HG02981 (cell line): ENCODE data around the gene CCDC3.

Experiments used
- ATAC-seq: cut with Tn5 transposase; IDR thresholded peaks from one replicate; pipeline ENCODE4 v1.9.1; 2021; ENCODE audit warnings: mild to moderate bottlenecking, moderate library complexity; ENCODE audit not compliant: unreplicated experiment

Gene CCDC3

DNA sequence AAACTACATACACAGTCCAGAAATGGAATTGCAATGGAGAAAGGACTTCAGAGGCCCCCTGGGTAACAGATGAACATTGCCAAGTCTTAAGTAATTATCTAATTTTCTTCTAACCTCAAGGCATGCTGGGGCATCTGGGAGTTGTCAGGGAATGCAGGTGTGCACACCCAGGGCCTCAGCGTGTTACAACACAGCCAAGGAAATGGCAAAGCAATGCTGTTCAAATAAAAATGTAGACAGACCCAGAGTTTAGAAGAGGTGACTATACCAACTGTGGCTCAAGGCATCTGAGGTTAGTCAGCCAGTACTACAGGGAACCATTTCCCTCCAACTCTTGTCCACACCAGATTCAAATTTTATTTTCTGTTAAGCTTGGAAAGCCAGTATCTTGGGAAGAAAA lies 73.6 kb downstream of the CCDC3 start:
- ATAC-seq: no peak

DNA sequence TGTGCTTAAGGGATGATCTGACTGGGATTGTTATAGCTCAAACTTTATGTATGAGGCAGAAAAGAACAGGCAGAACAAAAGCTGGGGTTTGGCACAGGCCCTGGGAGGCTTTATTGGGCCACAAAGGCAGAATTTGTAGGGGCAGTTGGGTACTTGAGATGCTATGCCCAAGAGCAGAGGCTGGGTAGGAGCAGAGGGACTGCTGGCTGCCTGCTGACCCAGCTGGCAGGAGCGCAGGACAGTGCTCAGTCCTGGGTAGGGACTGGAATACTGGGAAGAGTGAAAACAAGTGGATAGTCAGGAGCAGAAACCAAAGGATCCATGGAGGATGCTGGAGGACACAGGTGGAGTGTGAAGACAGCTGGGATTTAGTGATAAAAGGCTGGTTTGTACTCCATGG lies 75.7 kb downstream of the CCDC3 start:
- no peak for ATAC-seq

DNA sequence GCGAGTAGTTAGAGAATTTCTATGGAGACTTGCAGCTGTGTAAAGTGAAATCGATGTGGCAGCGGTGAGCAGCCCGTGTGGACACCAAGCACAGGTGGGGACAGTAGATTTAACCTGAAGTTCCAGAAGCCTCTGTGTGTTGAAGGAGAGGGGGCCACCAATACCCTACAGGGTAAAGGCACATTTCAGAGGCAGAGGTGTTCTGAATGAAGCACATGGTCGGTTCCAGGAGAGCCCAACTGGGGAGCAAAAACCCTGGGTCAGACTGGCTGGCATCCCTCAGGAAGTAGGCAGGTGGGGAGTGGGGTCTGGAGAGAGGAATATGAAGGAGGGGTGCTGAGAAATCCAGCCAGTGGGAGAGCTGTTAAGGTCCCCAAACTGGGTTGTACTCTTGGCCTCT lies 76.6 kb downstream of the CCDC3 start:
- no peak for ATAC-seq

DNA sequence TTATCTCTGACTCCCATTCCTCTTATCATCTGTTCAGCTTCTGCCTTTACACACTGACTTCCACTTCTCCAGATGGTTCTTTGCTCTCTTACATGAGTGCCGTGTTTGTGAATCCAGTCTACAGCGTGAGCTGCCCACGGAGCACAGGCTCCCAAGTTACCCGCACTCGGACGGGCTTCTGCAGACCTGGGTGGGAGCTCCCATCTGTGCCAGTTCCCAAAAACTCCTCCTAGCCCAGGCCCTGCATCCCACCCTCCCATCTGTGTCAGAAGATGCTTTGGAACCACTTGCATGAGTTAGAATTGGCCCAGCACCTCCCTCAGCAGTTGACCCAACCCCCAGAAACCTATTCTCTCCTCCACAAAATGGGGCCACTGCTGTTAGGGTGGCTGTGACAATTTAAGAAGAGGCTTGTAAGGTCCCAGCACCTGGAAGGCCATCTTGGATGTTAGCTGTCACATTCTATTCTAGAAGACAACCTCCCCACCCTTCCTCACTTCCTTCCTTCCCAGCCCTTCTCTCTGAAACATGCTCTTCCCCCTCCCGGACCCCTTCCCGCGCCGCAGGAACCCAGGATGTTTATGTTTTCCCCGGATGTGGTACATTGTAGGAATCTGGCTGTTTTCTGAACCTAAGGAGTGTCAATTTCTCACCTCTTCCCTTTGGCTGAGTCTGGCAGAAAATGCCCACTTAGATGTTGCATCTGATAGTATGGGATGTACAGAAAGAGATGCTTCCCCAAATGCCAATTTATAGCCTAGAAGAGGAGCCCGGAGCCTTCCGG lies 79.2 kb downstream of the CCDC3 start:
- no peak for ATAC-seq

DNA sequence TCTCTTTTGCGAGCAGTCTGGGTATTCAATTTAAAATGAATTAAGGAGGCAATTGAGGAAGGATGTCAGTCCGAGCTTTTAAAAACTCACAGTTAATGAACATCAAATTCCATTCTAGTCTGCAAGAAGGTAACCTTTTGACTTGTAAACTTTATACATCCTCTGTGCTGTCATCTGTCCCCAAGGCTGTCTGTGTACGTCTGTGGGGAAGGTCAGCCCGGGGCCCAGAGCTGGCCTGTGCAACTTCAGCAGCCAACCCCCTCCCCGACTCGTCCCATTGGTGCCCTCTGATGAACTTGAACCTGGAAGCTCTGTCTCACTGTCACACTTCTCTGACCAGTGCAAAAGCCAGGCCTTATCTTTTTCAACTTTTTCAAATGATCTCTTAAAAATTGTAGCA lies 80.3 kb downstream of the CCDC3 start:
- ATAC-seq: no peak

DNA sequence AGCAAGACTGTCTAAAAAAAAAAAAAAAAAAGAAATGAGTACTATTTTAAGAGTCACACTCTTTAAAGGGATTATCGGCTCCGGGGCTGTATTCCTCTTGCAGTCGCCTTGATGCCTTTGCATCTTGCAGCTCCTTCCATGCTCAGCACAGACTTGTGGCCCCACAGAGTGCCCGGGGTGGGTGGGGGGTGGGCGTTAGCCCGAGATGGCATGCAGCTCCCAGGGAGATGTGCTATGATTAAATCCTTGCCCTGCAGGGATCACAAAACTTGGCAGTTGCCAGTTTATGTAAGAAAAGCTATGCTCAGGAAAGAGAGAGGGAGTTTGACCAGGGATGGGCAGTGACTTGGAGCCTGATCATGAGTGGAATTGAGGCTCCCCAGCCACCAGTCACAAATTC lies 81.9 kb downstream of the CCDC3 start:
- no peak for ATAC-seq

DNA sequence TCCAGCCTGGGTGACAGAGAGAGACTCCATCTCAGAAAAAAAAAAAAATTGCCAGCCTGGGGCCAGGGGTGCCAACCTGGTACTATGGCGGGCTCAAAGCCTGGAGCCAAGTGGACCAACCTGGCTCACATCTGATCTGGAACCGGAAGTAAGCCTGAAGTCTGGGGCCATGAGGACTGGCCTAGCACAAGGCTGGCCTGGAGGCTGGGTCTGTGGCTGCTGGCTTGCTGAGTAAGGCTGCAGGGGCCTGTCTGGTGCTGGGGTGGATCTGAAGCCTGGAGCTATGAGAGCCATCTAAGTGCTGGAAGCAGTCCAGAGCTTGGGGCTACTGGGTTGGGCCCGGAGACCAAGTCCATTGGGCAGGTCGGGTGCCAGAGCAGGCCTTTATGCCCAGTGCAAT lies 84.9 kb downstream of the CCDC3 start:
- ATAC-seq: no peak

DNA sequence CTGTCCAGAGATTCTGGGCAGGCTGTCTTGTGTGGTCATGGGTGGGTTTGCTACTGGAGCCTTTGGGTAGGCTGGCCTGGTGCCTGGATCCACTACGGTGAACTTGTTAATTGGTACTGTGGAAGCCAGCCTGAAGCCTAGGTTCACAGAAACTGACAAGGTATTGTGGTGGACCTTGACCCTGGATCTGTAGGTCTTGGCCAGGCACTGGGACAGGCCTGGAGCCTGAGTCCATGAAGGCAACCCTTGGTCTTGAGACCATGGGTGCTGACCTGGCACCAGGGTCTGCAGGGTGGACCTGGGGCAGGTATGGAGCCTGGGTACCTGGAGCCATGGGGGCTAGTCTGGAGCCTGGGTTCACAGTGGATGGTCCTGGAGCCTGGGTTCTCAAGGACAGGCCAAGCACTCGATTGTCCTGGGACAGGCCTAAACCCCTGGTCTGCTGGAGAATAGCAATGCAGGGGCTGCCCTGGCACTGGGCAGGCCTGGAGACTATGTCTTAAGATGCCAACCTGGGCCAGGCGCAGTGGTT lies 85.8 kb downstream of the CCDC3 start:
- ATAC-seq: no peak

DNA sequence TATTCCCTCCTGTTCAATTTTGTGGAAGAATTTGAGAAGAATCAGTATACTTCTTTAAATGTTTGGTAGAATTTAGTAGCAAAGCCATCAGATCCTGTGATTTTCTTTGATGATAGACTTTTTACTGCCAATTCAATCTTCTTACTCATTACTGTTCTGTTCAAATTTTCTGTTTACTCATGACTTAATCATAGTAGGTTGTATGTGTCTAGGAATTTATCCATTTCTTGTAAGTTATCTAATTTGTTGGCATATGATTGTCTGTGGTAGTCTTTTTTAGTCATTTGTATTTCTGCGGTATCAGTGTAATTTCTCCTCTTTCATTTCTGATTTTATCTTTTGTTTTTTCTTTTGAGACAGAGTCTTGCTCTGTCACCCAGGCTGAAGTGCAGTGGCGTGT lies 87.4 kb downstream of the CCDC3 start:
- no peak for ATAC-seq

DNA sequence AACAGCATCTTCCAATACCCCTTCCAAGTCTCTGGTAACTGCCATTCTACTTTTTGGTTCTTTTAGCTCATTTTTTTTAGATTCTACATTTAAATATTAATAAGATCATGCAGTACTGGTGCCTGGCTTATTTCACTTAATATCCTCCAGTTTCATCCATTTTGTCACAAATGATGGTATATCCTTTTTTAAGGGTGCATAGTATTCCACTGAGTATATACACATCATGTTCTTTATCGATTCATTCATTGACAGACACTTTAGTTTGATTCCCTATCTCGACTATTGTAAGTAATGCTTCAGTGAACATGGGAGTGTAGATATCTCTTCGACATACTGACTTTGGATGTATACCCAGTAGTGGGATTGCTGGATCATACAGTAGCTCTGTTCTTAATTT lies 89.7 kb downstream of the CCDC3 start:
- no peak for ATAC-seq

DNA sequence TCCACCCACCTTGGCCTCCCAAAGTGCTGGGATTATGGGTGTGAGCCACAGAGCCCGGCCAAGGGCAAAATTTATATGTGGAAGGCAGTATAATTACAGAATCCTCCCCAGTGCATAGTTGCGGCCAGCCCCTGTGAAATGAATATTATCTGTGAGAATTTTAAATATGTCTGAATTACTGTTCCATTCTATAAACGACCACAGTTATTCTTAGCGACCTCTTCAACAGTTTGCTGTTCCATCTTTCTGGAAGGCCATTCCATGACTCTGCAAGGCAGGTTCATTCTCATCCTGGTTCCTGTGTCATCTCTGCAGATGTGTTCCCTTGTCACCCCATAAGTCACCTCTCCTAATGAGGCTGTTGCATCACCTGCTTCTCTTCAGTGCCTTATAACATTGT lies 90.7 kb downstream of the CCDC3 start:
- ATAC-seq: no peak

DNA sequence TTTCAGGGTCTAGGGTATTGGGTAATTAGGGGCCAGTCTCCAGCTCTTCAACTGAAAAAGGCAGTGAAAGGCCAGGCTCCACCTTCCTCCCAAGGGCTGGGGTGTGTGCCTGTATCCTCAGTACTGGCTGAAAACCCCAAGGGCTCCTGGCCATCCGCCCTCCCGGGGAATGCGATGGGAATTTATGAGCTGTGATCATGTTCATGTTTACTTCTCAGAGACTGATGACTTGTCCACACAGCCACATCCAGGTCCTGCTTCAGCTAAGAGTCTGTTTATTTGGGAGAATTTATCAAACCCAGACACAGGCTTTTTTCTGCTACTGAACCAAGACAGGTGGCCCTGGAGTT lies 91.7 kb downstream of the CCDC3 start:
- no peak for ATAC-seq

DNA sequence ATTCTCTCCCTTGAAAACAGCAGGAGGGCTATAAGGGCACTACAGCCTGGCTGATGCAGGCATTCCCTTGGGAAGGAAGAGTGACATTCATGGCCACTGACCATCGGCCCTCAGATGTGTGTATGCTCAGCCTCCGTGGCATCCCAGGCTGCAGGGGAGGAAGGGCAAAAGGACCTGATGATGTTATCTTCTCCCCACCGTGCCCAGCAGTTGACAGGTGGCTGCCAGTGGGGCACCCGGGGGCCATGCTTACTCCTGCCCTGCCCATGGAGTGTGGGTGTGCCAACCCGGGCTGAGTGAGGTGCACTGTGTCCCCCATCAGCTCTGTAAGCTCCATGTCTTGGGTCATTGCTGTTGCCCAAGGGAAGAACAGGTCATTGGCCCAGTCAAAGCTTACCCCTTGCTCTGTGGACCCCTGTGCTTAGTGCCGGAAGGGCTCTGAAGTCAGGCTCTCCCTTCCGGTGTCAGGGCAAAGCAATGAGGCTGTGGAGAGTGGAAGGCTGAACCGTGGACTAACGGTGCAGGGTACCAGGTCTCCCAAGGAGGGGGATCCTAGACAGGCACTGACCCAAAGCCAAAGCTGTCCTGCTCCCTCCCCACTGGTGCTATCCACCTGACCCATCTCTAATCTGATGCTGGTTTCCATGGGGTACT lies 92.2 kb downstream of the CCDC3 start:
- ATAC-seq: no peak

DNA sequence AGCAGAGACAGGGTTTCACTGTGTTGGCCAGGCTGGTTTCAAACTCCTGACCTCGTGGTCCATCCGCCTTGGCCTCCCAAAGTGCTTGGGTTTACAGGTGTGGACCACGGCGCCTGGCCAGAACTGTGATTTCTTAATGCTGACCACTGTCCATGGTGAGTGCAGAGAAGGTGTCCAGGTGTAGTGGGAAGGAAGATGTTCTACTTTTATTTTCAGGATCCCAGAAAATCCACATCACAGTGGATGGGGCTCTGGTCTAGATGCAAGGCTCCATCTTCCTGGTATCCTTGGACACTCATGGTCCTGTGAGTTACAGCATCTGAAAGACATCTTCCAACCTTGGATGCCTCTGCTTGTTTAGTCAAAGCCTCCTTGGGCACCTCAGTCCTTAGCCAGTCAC lies 92.7 kb downstream of the CCDC3 start:
- ATAC-seq: no peak

DNA sequence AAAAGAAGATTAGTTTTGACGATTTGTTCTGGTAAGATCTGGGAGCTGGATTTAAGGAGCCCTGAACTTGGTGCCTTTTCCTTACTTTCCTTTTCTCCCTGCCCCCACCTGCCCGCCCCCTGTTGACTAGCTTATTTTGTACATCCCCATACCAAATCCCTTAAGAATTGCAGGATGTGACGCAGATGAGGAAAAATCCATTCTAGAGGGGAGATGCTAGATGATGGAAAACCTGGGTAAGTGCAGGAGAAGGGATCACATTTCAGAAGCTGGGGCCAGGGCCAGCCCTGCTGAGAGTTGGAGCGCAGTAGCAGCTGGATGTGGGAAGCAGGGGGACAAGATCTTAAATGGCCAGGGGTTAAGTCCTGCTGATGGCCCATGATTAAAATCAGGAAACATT lies 93.9 kb downstream of the CCDC3 start:
- ATAC-seq: no peak

DNA sequence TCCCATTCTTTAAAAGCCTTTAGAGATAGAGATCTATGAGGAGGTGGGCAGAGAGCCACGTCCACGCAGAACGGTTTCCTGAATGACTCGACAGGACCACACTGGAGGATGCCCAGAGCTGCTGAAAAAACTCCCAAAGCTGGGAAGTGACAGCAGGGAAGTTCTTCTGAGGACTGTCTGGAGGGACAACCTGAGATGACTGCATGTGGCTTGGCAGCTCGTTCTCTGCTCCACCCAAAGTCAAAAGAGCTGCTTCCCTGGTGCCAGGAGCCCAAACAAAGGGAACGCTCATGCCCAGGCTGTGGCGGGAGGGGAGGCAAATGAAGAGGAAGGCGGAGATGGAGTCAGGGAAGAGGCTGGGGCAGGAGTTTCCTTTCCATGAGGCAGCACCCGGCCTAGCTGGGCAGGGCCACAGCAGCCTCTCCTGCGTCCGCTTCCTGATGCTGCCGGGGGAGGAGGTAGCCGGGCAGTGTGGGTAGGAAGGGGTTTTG lies 95.4 kb downstream of the CCDC3 start:
- no peak for ATAC-seq

DNA sequence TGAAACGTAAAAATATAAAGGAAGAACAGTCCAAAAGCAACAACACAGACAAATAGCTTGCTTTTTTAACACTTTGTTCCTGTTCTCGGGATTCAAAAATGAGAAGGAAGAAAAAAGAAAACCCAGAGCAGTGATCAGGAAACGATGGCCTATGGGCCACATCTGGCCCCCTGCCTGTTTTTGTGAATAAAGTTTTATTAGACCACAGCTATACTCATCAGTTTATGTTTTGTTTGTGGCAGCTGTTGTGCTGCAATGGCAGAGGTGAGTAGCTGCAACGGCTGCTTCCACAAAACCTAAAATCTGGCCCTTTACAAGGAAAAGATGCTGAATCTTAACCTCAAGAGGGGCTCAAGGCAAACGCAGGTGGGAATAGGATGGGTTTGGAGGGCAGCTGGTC lies 96.4 kb downstream of the CCDC3 start:
- no peak for ATAC-seq

DNA sequence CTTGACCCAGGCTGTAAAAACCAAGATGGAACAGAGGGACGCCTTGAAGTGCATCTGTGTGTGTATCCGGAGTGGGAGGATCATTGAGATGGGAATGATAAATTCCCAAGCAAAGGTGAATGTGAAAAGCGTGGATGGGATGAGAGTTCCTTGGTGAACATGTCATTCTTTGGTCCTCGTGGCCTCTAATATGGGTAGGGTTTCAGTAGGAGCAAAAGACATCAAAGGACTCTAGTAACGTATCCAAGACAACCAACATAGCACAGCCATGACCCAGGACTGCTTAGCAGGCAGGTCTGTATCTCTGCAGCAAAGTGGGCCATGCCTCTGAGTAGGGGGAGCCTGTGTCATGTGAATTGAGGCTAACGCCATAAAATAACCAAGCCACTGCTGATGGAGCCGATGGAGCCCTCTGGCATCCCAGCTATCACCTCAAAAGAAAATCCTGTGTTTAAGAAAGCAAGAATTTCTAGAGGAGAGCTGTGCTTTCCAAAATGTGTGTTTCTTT lies 98.6 kb downstream of the CCDC3 start:
- no peak for ATAC-seq

DNA sequence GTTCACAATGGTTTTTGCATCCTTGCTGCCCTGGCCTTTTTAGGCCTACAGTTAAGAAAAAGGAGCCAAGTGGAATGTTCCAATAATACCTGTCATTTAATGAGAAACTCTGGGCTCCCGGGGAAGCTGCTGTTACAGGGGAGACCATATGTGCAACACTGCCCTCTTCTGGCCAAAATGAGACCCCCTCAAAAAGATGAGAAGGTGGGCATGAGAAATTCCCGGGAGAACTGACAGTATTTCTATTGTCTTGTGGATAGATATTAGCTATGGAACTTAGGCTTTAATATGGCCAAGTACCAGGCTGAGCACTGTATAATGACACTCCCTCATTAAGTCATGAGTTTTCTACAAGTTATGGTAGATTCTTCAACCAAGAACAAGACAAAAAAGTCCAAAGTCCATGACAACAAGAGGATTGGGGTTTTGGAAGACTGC lies 99.4 kb downstream of the CCDC3 start:
- no peak for ATAC-seq

DNA sequence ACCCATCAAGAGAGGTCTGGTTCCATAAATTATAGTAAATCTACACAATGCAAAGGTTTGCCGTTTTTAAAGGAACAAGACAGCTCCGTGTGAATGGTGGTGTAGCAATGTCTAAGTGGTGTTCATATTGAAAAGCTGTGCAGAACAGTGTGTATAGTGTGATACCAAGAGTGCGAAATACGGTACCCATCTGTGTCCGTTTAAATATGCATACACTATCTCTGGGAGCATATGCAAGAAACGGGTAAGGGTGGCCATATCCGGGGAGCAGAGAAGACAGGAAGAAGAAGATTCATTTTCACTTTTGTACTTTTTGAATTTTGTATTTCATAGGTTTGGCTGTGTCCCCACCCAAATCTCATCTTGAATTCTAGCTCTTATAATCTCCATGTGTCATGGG lies 102.0 kb downstream of the CCDC3 start:
- ATAC-seq: no peak

DNA sequence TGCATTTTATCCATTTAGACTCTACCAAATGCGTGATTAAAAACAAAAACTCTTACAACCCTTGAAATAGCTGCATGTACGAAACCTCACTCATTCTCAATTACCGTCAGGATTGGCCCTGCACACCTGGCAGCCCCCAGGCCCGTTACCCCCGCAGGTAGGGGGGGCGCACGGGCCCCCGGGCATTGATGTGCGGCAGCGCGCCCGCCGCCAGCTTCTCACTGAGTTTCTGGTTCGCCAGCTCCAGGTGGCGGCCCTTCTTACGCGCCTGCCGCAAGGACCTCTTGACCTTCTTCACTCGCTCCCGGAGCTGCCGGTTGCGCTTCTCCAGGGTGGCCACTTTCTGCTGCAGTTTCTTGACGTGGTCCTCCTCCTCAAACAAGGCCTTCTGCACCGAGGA lies 103.2 kb downstream of the CCDC3 start:
- ATAC-seq: no peak

DNA sequence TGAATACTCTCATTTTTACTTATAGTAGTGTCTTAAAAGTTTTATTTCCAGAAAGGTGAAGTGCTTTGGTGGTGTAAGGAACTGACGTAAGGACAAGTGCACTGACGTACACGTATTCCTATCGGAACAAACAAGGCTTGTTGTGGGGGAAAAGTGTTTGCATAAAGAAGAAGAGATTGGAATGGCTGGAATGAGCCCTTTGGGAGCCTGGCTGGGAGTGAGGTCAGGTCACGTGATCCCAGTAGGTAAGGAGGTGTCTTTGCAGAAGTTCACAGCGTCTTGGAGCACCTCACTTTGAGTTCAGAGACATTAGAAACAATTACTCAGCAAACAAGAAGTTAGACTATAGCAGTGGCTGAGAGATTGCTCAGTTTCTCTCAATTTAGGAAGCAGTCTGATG lies 104.2 kb downstream of the CCDC3 start:
- ATAC-seq: no peak
